Ovary (tissue), 9 donors: ENCODE data around the gene RBPJ. TPM values are rescaled to one million over a fixed set of nuclear protein-coding genes. Genes with fewer than 3 reads are reported as not detected.
A peak's percentile ranks its signal among the peaks of the same experiment; 100 is the strongest.

Experiments used
- DNase-seq, 5 donors: peaks; one replicate each; pipeline ENCODE4 v3.0.0-alpha.2; 2019 to 2020
- H3K27ac ChIP-seq, 2 donors: fragments of 200-600 bp; one replicate each; pipeline versions ENCODE4 v1.5.1 to v1.8.0; 2019 to 2022
- H3K27me3 ChIP-seq: fragments of 200-600 bp; one replicate; pipeline ENCODE4 v1.8.0; 2022
- H3K36me3 ChIP-seq: fragments of 200-600 bp; sonication (generic); one replicate; pipeline ENCODE4 v1.5.1; 2019
- H3K4me1 ChIP-seq: one replicate; pipeline ENCODE4 v1.8.1; 2013; ENCODE audit warnings: mild to moderate bottlenecking, moderate library complexity; ENCODE audit not compliant: insufficient read depth
- H3K4me3 ChIP-seq: fragments of 200-600 bp; sonication (generic); one replicate; pipeline ENCODE4 v1.5.1; 2017
- H3K9me3 ChIP-seq, 2 donors: fragments of 200-600 bp in 1 of 2; sonication (generic) in 1 of 2; one replicate each; pipeline versions ENCODE4 v1.5.1 to v1.8.1; 2013 to 2019; ENCODE audit warnings: mild to moderate bottlenecking in 1 of 2, moderate library complexity in 1 of 2
- EP300 ChIP-seq: sonication (generic); formaldehyde crosslinking; IDR thresholded peaks from one replicate; pipeline ENCODE4 v1.6.1; 2017; ENCODE audit warnings: antibody characterized with exemption
- POLR2A ChIP-seq: fragments of 450-650 bp; IDR thresholded peaks from one replicate; pipeline ENCODE4 v1.6.1; 2017; ENCODE audit warnings: antibody characterized with exemption, mild to moderate bottlenecking, moderate library complexity
- whole genome bisulfite sequencing, 3 donors: extraction: QIAGEN DNeasy Blood & Tissue Kit in 1 of 3; methylation state at CpG; one replicate each; pipeline versions ENCODE4 v1.1.5 to v1.1.7; 2013 to 2017; 5-methylcytosine and 5-hydroxymethylcytosine counted together
- intact Hi-C, 4 donors: fragments of 100-400 bp; cut with DNase I; formaldehyde crosslinking; loops; one replicate each; pipeline versions ENCODE4 v1.11.0 to v1.15.1; 2022 to 2023
- polyA plus RNA-seq, 2 donors: library from polyadenylated mRNA; stranded (reverse); fragments of 200-250 nt in 1 of 2; fragments of 350-450 nt in 1 of 2; fragmentation: Illumina TruSeq in 1 of 2; extraction: RNeasy Lipid Tissue Mini Kit (QIAGEN cat#74804) in 1 of 2; gene quantifications; one replicate each; pipeline ENCODE4 v1.2.3, GENCODE V29; 2013 to 2014
- total RNA-seq, 7 donors: library from RNA; depleted of rRNA in 2 of 7; stranded (reverse); fragments of >200 nt in 2 of 7; fragmentation: NEBNext Ultra II Directional in 3 of 7; extraction: Animal tissue kit (Norgen Biotek cat#: 25700) in 3 of 7; gene quantifications; one replicate each; pipeline versions ENCODE4 v1.1.0 to v1.2.4, GENCODE V29; 2016 to 2023
- TF ChIP-seq, protein P1 (sequence below), 3 donors: fragments of 450-650 bp in 2 of 3; fragments of 200-600 bp in 1 of 3; IDR thresholded peaks; one replicate each; pipeline versions ENCODE4 v1.5.1 to v1.8.0; 2016 to 2022; ENCODE audit warnings: antibody characterized with exemption in 3 of 3, mild to moderate bottlenecking in 1 of 3
- donor health status: DM: no; HTN: no; CAD: no; lungs with moderate emphysema.
- donor health status: DM: no; HTN: no; CAD: no.
- donor health status: Bipolar disorder and iron deficiency.
- donor health status: DM: yes; HTN: yes; CAD: no.
- donor health status: DM: no; HTN: no; CAD: no.
- donor health status: DM: yes; HTN: yes; CAD: no.

RBPJ gene
- total and polyA plus RNA-seq, 9 donors, result 36.0 to 75.1 (median 62.7) TPM

DNA sequence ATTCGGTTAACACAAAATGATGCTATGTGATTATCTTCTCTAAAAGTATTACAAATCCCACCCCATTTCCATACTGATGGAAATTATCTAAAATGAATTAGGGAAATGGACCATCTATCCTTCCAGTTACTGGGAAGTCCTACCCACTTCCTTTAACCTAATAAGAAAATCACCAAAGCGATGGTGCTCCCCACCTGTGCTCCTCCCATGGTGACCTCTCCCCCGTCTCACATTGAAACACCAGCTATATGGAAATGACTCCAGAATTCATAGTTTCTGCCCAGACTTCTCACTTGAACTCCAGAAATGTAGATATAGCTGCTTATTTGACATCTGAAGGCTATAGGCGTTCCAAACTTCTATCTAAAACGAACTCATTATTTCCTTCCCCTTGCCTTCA, 121.0 kb downstream of the RBPJ start:
- Histone ChIP-seq H3K4me3 (no peak overlapping the region), H3K4me1 (peaks cover 3% of the 10 kb centered on the region), H3K9me3 (no peaks in the 10 kb centered on the region), H3K27me3 (no peaks in the 10 kb centered on the region), H3K36me3 (no peaks in the 10 kb centered on the region), H3K27ac (no peak overlapping the region)
- intact Hi-C loops, result no loop called here
- TF ChIP-seq EP300, result no peak
- WGBS, 3 donors, result 93 to 95% (median 94%) methylated on average over 5 of the region's 5 CpGs
- DNase-seq, result no peak

DNA sequence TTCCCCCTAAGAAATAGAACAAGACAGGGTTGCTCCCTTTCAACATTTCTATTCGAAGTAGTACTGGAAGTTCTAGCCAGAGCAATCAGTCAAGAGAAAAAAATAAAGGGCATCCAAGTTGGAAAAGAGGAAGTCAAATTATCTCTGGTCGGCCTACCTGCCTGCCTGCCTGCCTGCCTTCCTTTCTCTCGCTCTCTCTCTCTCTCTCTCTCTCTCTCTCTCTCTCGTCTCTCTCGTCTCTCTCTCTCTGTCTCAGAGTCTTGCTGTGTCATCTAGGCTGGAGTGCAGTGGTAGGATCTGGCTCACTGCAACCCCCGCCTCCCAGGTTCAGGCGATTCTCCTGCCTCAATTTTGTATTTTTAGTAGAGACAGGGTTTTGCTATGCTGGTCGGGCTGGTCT, 126.6 kb downstream of the RBPJ start:
- Histone ChIP-seq H3K9me3 (no peaks in the 10 kb centered on the region), H3K4me3 (no peak overlapping the region), H3K27me3 (no peaks in the 10 kb centered on the region), H3K27ac (no peak overlapping the region), H3K36me3 (no peaks in the 10 kb centered on the region), H3K4me1 (no peaks in the 10 kb centered on the region)
- TF ChIP-seq, protein P1, sequence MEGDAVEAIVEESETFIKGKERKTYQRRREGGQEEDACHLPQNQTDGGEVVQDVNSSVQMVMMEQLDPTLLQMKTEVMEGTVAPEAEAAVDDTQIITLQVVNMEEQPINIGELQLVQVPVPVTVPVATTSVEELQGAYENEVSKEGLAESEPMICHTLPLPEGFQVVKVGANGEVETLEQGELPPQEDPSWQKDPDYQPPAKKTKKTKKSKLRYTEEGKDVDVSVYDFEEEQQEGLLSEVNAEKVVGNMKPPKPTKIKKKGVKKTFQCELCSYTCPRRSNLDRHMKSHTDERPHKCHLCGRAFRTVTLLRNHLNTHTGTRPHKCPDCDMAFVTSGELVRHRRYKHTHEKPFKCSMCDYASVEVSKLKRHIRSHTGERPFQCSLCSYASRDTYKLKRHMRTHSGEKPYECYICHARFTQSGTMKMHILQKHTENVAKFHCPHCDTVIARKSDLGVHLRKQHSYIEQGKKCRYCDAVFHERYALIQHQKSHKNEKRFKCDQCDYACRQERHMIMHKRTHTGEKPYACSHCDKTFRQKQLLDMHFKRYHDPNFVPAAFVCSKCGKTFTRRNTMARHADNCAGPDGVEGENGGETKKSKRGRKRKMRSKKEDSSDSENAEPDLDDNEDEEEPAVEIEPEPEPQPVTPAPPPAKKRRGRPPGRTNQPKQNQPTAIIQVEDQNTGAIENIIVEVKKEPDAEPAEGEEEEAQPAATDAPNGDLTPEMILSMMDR (IDR thresholded peaks at IDR 0.05), result no peak
- TF ChIP-seq POLR2A (no peak), EP300 (no peak)
- intact Hi-C loops, result no loop called here
- DNase-seq, result no peak
- WGBS, 3 donors, result 69 to 92% (median 75%) methylated on average over 8 of the region's 8 CpGs

DNA sequence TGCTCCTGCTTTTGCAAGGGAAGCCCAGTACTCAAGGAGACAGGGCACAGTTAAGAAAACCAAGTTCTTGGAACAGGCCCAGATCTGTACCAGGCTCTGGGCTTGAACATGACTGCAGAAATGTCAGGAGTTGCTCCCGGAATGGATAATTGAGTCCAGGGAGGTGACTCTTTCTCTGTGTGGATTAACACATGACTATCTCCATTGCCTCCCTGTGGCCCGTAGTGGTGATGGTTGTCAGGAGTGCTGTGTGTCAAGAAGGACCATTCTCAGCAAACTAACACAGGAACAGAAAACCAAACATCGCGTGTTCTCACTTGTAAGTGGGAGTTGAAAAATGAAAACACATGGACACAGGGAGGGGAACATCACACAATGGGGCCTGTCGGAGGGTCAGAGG, 129.6 kb downstream of the RBPJ start:
- whole genome bisulfite sequencing, 3 donors, result 63 to 70% (median 65%) methylated on average over 5 of the region's 5 CpGs

DNA sequence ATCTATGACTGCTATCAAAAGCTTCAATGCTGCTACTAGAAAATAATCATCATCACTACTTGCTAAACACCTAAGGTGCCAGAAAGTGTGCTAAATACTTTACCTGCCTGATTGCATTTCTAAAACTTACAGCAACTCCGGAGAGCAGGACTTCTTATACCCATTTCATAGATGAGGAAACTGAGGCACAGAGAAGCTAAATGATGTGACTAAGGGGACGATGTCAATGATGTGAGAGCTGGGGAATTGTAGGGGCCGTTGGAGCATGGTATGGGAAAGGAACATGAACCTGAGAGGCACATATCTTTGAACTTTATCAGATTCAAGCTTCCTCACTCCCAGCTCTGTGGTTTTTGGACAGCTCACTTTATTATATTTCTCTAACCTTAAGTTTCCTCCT, 130.8 kb downstream of the RBPJ start:
- 71 to 86% (median 80%) methylated on average over 3 of the region's 3 CpGs for WGBS, 3 donors
- Histone ChIP-seq H3K27ac (peak overlapping the region in 1 of 2 donors; percentile 44), H3K9me3 (no peaks in the 10 kb centered on the region), H3K4me1 (peaks cover 2% of the 10 kb centered on the region), H3K27me3 (no peaks in the 10 kb centered on the region), H3K36me3 (no peaks in the 10 kb centered on the region), H3K4me3 (no peak overlapping the region)
- TF ChIP-seq EP300 (no peak), POLR2A (no peak)
- TF ChIP-seq, protein P1 (IDR thresholded peaks at IDR 0.05), result no peak
- DNase-seq, result no peak
- intact Hi-C loops, result no loop called here

More for the DNA sequence above, 129.6 kb downstream of the RBPJ start:
- Histone ChIP-seq H3K27ac (no peak overlapping the region), H3K27me3 (no peaks in the 10 kb centered on the region), H3K4me3 (no peak overlapping the region), H3K36me3 (no peaks in the 10 kb centered on the region), H3K9me3 (no peaks in the 10 kb centered on the region), H3K4me1 (peaks cover 2% of the 10 kb centered on the region)
- intact Hi-C loops, result no loop called here
- TF ChIP-seq EP300 (no peak), POLR2A (no peak)
- TF ChIP-seq, protein P1 (IDR thresholded peaks at IDR 0.05), result no peak
- no peak for DNase-seq

DNA sequence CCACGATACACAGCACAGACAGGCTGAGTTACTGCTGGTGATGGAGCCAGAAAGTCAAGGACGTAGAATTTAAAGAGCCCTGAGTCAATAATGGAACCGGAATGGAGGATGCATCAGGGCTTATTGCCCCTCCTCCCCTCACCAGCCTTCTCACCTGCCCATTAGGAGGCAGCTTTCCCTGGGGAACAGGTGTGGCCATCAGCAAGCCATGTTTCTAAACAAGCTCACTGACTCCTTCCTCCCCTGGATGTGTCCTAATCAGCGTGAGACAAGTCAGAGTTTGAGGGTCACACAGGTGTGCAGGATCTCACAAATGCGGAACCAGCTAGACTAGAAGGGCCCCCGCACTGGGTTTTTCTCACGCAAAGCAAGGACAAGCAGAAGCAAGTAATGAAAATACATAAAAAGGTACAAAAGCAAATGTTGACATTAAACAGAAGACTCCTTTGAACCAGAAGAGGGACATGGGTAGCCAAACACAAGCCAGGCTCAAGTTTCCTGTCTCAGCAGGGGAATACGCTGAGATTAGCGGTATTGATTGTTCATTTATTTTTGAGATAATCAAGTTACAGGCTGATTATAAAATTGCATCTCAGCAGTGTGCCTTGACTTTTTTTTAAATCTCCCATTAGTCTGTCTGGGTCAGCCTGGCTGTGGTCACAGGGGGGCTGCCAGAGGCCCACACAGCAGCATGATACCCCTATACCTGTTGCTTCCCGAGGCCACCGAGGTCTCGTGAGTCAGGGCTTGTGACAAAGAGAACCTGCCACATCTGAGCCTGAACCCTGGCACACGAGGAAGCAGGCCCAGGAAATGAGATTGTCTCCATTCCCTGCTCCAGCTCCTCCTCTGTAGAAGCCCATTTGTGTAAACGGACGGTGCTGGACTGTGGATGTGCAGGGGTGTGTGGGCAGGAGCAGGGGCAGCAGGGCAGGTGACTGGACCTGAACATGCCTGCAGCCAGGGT, 132.0 kb downstream of the RBPJ start:
- no peak for TF ChIP-seq POLR2A
- TF ChIP-seq, protein P1 (IDR thresholded peaks at IDR 0.05), result no peak
- Histone ChIP-seq H3K4me3 (no peak overlapping the region), H3K9me3 (no peaks in the 10 kb centered on the region), H3K27me3 (no peaks in the 10 kb centered on the region), H3K27ac (peak overlapping the region in 1 of 2 donors; percentile 44), H3K4me1 (peaks cover 2% of the 10 kb centered on the region), H3K36me3 (no peaks in the 10 kb centered on the region)
- intact Hi-C loops, result no loop called here
- 57 to 70% (median 60%) methylated on average over 15 of the region's 15 CpGs for WGBS, 3 donors
- no peak for DNase-seq
